ENCODE measurements around the gene DGKA. TPM values are rescaled to one million over a fixed set of nuclear protein-coding genes. Genes with fewer than 3 reads are reported as not detected.

Gene DGKA
- total and polyA plus RNA-seq, 2 experiments from 2014 or later = 16.1 to 24.6 TPM

DNA sequence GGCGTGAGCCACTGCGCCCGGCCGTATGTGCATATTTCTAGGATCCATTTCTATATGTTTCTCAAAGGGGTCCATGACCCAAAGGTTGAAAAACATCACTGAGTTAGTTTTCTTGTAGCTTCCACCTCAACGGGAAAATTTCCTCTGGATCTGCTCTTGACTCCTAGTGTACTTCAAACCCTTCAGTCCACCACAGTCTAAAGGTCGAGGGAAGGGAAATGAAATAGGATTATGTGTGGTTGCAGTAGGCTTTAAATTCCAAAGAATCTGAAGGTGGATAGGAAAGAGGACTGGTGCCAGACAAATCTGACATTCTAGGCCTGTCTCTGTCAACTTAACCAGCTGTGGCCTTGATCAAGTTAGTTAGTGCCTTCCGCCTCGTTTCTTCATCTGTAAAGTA is 64.4 kb downstream of the DGKA start:
- no peak overlapping the region for H3K27ac Mint-ChIP-seq
- H3K4me1 Mint-ChIP-seq = no peaks in the 10 kb centered on the region; the same call in 2 of the 3 replicates
- Histone ChIP-seq H3K36me3 (ENCODE audit: insufficient read depth) (peaks cover 27% of the 10 kb centered on the region), H3F3A (replicated peaks; ENCODE audit: low read depth) (peaks cover 7% of the 10 kb centered on the region; the same call in 1 of the 2 replicates), H3K27me3 (ENCODE audit: insufficient read depth) (no peaks in the 10 kb centered on the region), H3K4me2 (no peak overlapping the region), H2AFZ (no peak overlapping the region), H3K4me1 (ENCODE audit: insufficient read depth) (0 out of 2 replicates have a peak, but pooled peaks cover 4% of the 10 kb centered on the region), H3K27ac (ENCODE audit: low read depth) (no peak overlapping the region), H3K9me2 (ENCODE audit: insufficient read depth) (no peaks in the 10 kb centered on the region), H4K20me1 (replicated peaks; ENCODE audit: insufficient read depth) (no peaks in the 10 kb centered on the region), H3K4me3 (no peak overlapping the region), H3K79me2 (replicated peaks; ENCODE audit: insufficient read depth) (peaks cover 8% of the 10 kb centered on the region; the same call in 1 of the 2 replicates)
- DNase-seq (ENCODE audit: low spot score) (no peak), ATAC-seq (no peak)
- H3K4me3 Mint-ChIP-seq = no peak overlapping the region; the same call in 2 of the 3 replicates
- no peaks in the 10 kb centered on the region for H3K9me3 Mint-ChIP-seq
- peaks cover 49% of the 10 kb centered on the region for H3K36me3 Mint-ChIP-seq (ENCODE audit: low read depth)
- peaks cover 8% of the 10 kb centered on the region for H3K27me3 Mint-ChIP-seq (ENCODE audit: insufficient read depth, low read depth, poor library complexity)
- TF ChIP-seq, protein P1, sequence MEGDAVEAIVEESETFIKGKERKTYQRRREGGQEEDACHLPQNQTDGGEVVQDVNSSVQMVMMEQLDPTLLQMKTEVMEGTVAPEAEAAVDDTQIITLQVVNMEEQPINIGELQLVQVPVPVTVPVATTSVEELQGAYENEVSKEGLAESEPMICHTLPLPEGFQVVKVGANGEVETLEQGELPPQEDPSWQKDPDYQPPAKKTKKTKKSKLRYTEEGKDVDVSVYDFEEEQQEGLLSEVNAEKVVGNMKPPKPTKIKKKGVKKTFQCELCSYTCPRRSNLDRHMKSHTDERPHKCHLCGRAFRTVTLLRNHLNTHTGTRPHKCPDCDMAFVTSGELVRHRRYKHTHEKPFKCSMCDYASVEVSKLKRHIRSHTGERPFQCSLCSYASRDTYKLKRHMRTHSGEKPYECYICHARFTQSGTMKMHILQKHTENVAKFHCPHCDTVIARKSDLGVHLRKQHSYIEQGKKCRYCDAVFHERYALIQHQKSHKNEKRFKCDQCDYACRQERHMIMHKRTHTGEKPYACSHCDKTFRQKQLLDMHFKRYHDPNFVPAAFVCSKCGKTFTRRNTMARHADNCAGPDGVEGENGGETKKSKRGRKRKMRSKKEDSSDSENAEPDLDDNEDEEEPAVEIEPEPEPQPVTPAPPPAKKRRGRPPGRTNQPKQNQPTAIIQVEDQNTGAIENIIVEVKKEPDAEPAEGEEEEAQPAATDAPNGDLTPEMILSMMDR (conservative IDR thresholded peaks at IDR 0.05; ENCODE audit: low read depth in 2 of 2) = no peak
- TF ChIP-seq ZNF331 (CRISPR knock-in tag; IDR thresholded peaks at IDR 0.05; ENCODE audit: low read depth) = no peak
- TF ChIP-seq EZH2 (IDR thresholded peaks at IDR 0.05; ENCODE audit: low read depth, unreplicated experiment) = no peak
- TF ChIP-seq POLR2AphosphoS5 (IDR thresholded peaks at IDR 0.05; ENCODE audit: low read depth) = no peak
- TF ChIP-seq, protein P2, sequence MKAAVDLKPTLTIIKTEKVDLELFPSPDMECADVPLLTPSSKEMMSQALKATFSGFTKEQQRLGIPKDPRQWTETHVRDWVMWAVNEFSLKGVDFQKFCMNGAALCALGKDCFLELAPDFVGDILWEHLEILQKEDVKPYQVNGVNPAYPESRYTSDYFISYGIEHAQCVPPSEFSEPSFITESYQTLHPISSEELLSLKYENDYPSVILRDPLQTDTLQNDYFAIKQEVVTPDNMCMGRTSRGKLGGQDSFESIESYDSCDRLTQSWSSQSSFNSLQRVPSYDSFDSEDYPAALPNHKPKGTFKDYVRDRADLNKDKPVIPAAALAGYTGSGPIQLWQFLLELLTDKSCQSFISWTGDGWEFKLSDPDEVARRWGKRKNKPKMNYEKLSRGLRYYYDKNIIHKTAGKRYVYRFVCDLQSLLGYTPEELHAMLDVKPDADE (IDR thresholded peaks at IDR 0.05) = no peak
- TF ChIP-seq, protein P3, sequence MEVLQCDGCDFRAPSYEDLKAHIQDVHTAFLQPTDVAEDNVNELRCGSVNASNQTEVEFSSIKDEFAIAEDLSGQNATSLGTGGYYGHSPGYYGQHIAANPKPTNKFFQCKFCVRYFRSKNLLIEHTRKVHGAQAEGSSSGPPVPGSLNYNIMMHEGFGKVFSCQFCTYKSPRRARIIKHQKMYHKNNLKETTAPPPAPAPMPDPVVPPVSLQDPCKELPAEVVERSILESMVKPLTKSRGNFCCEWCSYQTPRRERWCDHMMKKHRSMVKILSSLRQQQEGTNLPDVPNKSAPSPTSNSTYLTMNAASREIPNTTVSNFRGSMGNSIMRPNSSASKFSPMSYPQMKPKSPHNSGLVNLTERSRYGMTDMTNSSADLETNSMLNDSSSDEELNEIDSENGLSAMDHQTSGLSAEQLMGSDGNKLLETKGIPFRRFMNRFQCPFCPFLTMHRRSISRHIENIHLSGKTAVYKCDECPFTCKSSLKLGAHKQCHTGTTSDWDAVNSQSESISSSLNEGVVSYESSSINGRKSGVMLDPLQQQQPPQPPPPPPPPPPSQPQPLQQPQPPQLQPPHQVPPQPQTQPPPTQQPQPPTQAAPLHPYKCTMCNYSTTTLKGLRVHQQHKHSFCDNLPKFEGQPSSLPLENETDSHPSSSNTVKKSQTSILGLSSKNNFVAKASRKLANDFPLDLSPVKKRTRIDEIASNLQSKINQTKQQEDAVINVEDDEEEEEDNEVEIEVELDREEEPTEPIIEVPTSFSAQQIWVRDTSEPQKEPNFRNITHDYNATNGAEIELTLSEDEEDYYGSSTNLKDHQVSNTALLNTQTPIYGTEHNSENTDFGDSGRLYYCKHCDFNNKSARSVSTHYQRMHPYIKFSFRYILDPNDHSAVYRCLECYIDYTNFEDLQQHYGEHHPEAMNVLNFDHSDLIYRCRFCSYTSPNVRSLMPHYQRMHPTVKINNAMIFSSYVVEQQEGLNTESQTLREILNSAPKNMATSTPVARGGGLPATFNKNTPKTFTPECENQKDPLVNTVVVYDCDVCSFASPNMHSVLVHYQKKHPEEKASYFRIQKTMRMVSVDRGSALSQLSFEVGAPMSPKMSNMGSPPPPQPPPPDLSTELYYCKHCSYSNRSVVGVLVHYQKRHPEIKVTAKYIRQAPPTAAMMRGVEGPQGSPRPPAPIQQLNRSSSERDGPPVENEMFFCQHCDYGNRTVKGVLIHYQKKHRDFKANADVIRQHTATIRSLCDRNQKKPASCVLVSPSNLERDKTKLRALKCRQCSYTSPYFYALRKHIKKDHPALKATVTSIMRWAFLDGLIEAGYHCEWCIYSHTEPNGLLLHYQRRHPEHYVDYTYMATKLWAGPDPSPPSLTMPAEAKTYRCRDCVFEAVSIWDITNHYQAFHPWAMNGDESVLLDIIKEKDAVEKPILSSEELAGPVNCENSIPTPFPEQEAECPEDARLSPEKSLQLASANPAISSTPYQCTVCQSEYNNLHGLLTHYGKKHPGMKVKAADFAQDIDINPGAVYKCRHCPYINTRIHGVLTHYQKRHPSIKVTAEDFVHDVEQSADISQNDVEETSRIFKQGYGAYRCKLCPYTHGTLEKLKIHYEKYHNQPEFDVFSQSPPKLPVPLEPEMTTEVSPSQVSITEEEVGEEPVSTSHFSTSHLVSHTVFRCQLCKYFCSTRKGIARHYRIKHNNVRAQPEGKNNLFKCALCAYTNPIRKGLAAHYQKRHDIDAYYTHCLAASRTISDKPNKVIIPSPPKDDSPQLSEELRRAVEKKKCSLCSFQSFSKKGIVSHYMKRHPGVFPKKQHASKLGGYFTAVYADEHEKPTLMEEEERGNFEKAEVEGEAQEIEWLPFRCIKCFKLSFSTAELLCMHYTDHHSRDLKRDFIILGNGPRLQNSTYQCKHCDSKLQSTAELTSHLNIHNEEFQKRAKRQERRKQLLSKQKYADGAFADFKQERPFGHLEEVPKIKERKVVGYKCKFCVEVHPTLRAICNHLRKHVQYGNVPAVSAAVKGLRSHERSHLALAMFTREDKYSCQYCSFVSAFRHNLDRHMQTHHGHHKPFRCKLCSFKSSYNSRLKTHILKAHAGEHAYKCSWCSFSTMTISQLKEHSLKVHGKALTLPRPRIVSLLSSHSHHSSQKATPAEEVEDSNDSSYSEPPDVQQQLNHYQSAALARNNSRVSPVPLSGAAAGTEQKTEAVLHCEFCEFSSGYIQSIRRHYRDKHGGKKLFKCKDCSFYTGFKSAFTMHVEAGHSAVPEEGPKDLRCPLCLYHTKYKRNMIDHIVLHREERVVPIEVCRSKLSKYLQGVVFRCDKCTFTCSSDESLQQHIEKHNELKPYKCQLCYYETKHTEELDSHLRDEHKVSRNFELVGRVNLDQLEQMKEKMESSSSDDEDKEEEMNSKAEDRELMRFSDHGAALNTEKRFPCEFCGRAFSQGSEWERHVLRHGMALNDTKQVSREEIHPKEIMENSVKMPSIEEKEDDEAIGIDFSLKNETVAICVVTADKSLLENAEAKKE (CRISPR knock-in tag; IDR thresholded peaks at IDR 0.05) = no peak
- TF ChIP-seq CREB1 (CRISPR knock-in tag; IDR thresholded peaks at IDR 0.05; ENCODE audit: low read depth) = no peak
- TF ChIP-seq JUNB (IDR thresholded peaks at IDR 0.05; ENCODE audit: unreplicated experiment) = no peak
- TF ChIP-seq, protein P4, sequence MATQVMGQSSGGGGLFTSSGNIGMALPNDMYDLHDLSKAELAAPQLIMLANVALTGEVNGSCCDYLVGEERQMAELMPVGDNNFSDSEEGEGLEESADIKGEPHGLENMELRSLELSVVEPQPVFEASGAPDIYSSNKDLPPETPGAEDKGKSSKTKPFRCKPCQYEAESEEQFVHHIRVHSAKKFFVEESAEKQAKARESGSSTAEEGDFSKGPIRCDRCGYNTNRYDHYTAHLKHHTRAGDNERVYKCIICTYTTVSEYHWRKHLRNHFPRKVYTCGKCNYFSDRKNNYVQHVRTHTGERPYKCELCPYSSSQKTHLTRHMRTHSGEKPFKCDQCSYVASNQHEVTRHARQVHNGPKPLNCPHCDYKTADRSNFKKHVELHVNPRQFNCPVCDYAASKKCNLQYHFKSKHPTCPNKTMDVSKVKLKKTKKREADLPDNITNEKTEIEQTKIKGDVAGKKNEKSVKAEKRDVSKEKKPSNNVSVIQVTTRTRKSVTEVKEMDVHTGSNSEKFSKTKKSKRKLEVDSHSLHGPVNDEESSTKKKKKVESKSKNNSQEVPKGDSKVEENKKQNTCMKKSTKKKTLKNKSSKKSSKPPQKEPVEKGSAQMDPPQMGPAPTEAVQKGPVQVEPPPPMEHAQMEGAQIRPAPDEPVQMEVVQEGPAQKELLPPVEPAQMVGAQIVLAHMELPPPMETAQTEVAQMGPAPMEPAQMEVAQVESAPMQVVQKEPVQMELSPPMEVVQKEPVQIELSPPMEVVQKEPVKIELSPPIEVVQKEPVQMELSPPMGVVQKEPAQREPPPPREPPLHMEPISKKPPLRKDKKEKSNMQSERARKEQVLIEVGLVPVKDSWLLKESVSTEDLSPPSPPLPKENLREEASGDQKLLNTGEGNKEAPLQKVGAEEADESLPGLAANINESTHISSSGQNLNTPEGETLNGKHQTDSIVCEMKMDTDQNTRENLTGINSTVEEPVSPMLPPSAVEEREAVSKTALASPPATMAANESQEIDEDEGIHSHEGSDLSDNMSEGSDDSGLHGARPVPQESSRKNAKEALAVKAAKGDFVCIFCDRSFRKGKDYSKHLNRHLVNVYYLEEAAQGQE (IDR thresholded peaks at IDR 0.05; ENCODE audit: unreplicated experiment) = no peak
- no peak for TF ChIP-seq EZH2phosphoT487 (IDR thresholded peaks at IDR 0.05; ENCODE audit: unreplicated experiment)
- TF ChIP-seq NANOG (IDR thresholded peaks at IDR 0.05; ENCODE audit: borderline replicate concordance) = no peak
- TF ChIP-seq ZNF114 (CRISPR knock-in tag; IDR thresholded peaks at IDR 0.05) = no peak
- TF ChIP-seq STAT1 (IDR thresholded peaks at IDR 0.05; ENCODE audit: unreplicated experiment) = no peak

Measured in GM23338 (cell line).